ENCODE data around the gene CD200. TPM values are rescaled to one million over a fixed set of nuclear protein-coding genes. Genes with fewer than 3 reads are reported as not detected.

The CD200 gene
- total and polyA plus RNA-seq, 10 of the 15 experiments (the other 5 are each of a cell fraction or from before 2014, with no cell fraction given), result 21.2 to 84.3 (median 33.2) TPM

- in situ Hi-C loops (cut with MboI) (no loop called here), intact Hi-C loops (cut with micrococcal nuclease; ENCODE audit: unreplicated experiment) (no loop called here)
- DNase-seq (ENCODE audit: low read depth, low spot score) (no peak), ATAC-seq (no peak), FAIRE-seq (no peak)
- no TSS peak for BruUV-seq (replicated peaks)
- no peaks in the 10 kb centered on the region for H3K4me1 ChIP-seq (ENCODE audit: control insufficient read depth, insufficient read depth, low read length)
- no peak overlapping the region for H3K9ac ChIP-seq (ENCODE audit: control insufficient read depth, insufficient read depth, low read length)
- ChIA-PET POLR2A (no interaction called here), SMC1A (ENCODE audit: uncharacterized antibody, unreplicated experiment) (interaction anchor here (1.2 kb wide), 1 partner anchor 14 kb away, joined by 4 read pairs; no protein-coding TSS in a partner anchor), RAD21 (ENCODE audit: unreplicated experiment) (no interaction called here), CTCF (interaction anchor here (0.8 kb wide), 1 partner anchor 131 kb away, joined by 3 read pairs; no protein-coding TSS in a partner anchor)
- no peak overlapping the region for H3K4me2 ChIP-seq (ENCODE audit: control insufficient read depth, insufficient read depth)
- no peak overlapping the region; the same call in 1 of the 2 replicates for H2AFZ ChIP-seq (ENCODE audit: control insufficient read depth, low read depth, low read length)
- H4K20me1 ChIP-seq (ENCODE audit: control insufficient read depth, insufficient read depth), result no peaks in the 10 kb centered on the region
- H3K79me2 ChIP-seq (ENCODE audit: control insufficient read depth, insufficient read depth, low read length), result no peaks in the 10 kb centered on the region
- no peaks in the 10 kb centered on the region for H3K36me3 ChIP-seq (ENCODE audit: control insufficient read depth in 2 of 2, insufficient read depth in 2 of 2, low read length in 1 of 2)
- H3K9me3 ChIP-seq (replicated peaks; ENCODE audit: control insufficient read depth, insufficient read depth, low read length), result no peaks in the 10 kb centered on the region
- no peak overlapping the region for H3K27ac ChIP-seq (ENCODE audit: control insufficient read depth, insufficient read depth)
- H3K27me3 ChIP-seq (replicated peaks in 1 of 2; ENCODE audit: control insufficient read depth in 2 of 2, insufficient read depth in 2 of 2, low read length in 1 of 2), result no peaks in the 10 kb centered on the region
- H3K4me3 ChIP-seq, result no peak overlapping the region
- WGBS (ENCODE audit: insufficient coverage, insufficient replicate concordance, low lambda C conversion rate, missing lambda C conversion rate), result 76% methylated on average over 7 of the region's 7 CpGs
- no peak for TF ChIP-seq ESRRA (IDR thresholded peaks at IDR 0.05; ENCODE audit: low read length)
- no peak for TF ChIP-seq NFYA (IDR thresholded peaks at IDR 0.05; ENCODE audit: borderline replicate concordance, low read depth, low read length)
- TF ChIP-seq E2F4 (IDR thresholded peaks at IDR 0.05; ENCODE audit: low read depth, low read length), result no peak
- TF ChIP-seq NR2C1 (IDR thresholded peaks at IDR 0.05), result no peak
- no peak for TF ChIP-seq NKRF (conservative IDR thresholded peaks at IDR 0.05)
- no peak for TF ChIP-seq E4F1 (IDR thresholded peaks at IDR 0.05; ENCODE audit: borderline replicate concordance, partially characterized antibody)
- TF ChIP-seq WRNIP1 (IDR thresholded peaks at IDR 0.05; ENCODE audit: borderline replicate concordance, low read depth, low read length), result no peak
- TF ChIP-seq ASH2L (IDR thresholded peaks at IDR 0.05; ENCODE audit: borderline replicate concordance, low read depth), result no peak
- TF ChIP-seq ZNF622 (IDR thresholded peaks at IDR 0.05), result no peak
- no peak for TF ChIP-seq HSF1 (IDR thresholded peaks at IDR 0.05; ENCODE audit: low read depth, low read length)
- no peak for TF ChIP-seq TARDBP (IDR thresholded peaks at IDR 0.05; ENCODE audit: borderline replicate concordance)
- TF ChIP-seq BACH1 (IDR thresholded peaks at IDR 0.05; ENCODE audit: borderline replicate concordance), result no peak
- no peak for TF ChIP-seq BCLAF1 (IDR thresholded peaks at IDR 0.05)
- no peak for TF ChIP-seq ZZZ3 (IDR thresholded peaks at IDR 0.05; ENCODE audit: control insufficient read depth, insufficient read length, low read depth)
These were observed 49.7 kb downstream of the CD200 start for GRCh38 chr3:112382543-112383160.

Measured in GM12878 (cell line).